ENCODE measurements around the gene NPR3. TPM values are rescaled to one million over a fixed set of nuclear protein-coding genes. Genes with fewer than 3 reads are reported as not detected.

NPR3 gene
- total and polyA plus RNA-seq, 2 experiments from 2014 or later, result 0.07 to 0.15 TPM

DNA sequence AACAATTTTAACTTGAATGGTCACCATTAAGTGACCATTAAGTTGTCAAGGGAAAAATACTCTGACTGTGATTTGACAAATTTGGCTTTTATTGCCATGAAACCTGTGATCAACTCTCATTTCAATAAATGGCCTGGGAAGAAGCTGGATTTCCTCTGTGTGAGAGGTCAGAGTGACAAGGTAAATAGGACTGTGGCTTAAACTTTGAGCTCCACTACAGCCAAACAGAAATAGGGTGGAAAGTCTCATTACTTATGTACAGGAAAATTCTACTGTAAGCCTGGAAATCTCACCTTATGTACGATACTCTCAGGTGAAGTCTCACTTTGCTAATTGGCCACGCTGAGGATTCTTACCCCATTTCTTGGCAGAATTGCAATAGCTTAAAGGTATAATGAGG is 67.3 kb downstream of the NPR3 start:
- H3K27ac ChIP-seq (ENCODE audit: low read depth), result no peak overlapping the region
- TF ChIP-seq STAT1 (IDR thresholded peaks at IDR 0.05; ENCODE audit: unreplicated experiment), result no peak
- no peak overlapping the region for H3K4me3 Mint-ChIP-seq
- H3K36me3 Mint-ChIP-seq (ENCODE audit: low read depth), result no peaks in the 10 kb centered on the region; the same call in 2 of the 3 replicates
- H3K4me1 Mint-ChIP-seq, result no peaks in the 10 kb centered on the region
- no peaks in the 10 kb centered on the region for H4K20me1 ChIP-seq (replicated peaks; ENCODE audit: insufficient read depth)
- no peaks in the 10 kb centered on the region; the same call in 1 of the 2 replicates for H3K9me2 ChIP-seq (ENCODE audit: insufficient read depth)
- no peak overlapping the region for H3K27ac Mint-ChIP-seq
- no peaks in the 10 kb centered on the region for H3F3A ChIP-seq (replicated peaks; ENCODE audit: low read depth)
- no peak overlapping the region for H3K4me3 ChIP-seq
- ATAC-seq (no peak), DNase-seq (ENCODE audit: low spot score) (no peak)
- H3K27me3 Mint-ChIP-seq (ENCODE audit: insufficient read depth, low read depth, poor library complexity), result peaks cover 8% of the 10 kb centered on the region
- no peak overlapping the region for H2AFZ ChIP-seq
- no peak overlapping the region for H3K4me2 ChIP-seq
- no peaks in the 10 kb centered on the region for H3K36me3 ChIP-seq (ENCODE audit: insufficient read depth)
- H3K9me3 Mint-ChIP-seq, result no peaks in the 10 kb centered on the region
- H3K79me2 ChIP-seq (replicated peaks; ENCODE audit: insufficient read depth), result no peaks in the 10 kb centered on the region
- no peaks in the 10 kb centered on the region for H3K4me1 ChIP-seq (ENCODE audit: insufficient read depth)
- H3K27me3 ChIP-seq (ENCODE audit: insufficient read depth), result no peaks in the 10 kb centered on the region

DNA sequence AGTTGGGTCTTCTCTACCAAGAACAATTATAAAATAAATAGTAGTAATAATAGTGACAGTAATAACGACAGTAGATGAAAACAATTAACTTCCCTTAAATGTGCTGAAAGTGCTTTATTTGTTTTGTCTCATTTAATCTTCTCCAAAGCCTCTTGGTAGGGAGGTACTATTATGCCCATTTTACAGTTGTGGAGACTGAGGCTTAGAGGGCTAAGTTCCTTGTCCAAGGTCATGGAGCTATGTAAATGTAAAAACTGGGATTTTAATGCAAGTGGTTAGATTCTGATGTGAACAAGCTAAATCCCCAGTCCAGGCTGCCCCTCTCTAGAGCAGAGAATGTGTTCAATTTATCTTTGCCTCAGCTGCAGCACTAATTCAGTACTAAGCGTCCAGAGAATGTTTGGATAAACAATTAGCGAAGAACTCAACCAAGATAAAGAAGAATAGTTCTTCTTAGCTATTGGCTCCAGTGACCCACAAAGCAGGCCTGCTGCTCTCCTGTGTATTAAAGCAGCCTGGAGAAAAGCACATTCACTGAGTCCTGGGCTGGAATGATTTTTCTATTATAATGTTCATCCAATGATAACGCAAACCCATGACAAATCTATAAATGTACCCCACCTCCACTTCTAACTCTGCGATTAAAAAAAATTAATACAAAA is 68.8 kb downstream of the NPR3 start:
- no peaks in the 10 kb centered on the region; the same call in 1 of the 2 replicates for H3K9me2 ChIP-seq (ENCODE audit: insufficient read depth)
- ATAC-seq (no peak), DNase-seq (ENCODE audit: low spot score) (no peak)
- Mint-ChIP-seq H3K36me3 (ENCODE audit: low read depth) (no peaks in the 10 kb centered on the region; the same call in 2 of the 3 replicates), H3K27me3 (ENCODE audit: insufficient read depth, low read depth, poor library complexity) (peaks cover 8% of the 10 kb centered on the region), H3K4me3 (no peak overlapping the region), H3K4me1 (no peaks in the 10 kb centered on the region), H3K27ac (no peak overlapping the region), H3K9me3 (no peaks in the 10 kb centered on the region)
- H3F3A ChIP-seq (replicated peaks; ENCODE audit: low read depth), result no peaks in the 10 kb centered on the region
- H3K79me2 ChIP-seq (replicated peaks; ENCODE audit: insufficient read depth), result no peaks in the 10 kb centered on the region
- no peak overlapping the region for H3K4me2 ChIP-seq
- no peak overlapping the region for H3K4me3 ChIP-seq
- no peak overlapping the region for H3K27ac ChIP-seq (ENCODE audit: low read depth)
- H3K4me1 ChIP-seq (ENCODE audit: insufficient read depth), result no peaks in the 10 kb centered on the region
- no peaks in the 10 kb centered on the region for H4K20me1 ChIP-seq (replicated peaks; ENCODE audit: insufficient read depth)
- H2AFZ ChIP-seq, result no peak overlapping the region
- H3K27me3 ChIP-seq (ENCODE audit: insufficient read depth), result no peaks in the 10 kb centered on the region
- H3K36me3 ChIP-seq (ENCODE audit: insufficient read depth), result no peaks in the 10 kb centered on the region
- no peak for TF ChIP-seq POLR2AphosphoS5 (IDR thresholded peaks at IDR 0.05; ENCODE audit: low read depth)
- TF ChIP-seq EZH2 (IDR thresholded peaks at IDR 0.05; ENCODE audit: low read depth, unreplicated experiment), result no peak
- TF ChIP-seq STAT1 (IDR thresholded peaks at IDR 0.05; ENCODE audit: unreplicated experiment), result no peak
- TF ChIP-seq, protein P1, sequence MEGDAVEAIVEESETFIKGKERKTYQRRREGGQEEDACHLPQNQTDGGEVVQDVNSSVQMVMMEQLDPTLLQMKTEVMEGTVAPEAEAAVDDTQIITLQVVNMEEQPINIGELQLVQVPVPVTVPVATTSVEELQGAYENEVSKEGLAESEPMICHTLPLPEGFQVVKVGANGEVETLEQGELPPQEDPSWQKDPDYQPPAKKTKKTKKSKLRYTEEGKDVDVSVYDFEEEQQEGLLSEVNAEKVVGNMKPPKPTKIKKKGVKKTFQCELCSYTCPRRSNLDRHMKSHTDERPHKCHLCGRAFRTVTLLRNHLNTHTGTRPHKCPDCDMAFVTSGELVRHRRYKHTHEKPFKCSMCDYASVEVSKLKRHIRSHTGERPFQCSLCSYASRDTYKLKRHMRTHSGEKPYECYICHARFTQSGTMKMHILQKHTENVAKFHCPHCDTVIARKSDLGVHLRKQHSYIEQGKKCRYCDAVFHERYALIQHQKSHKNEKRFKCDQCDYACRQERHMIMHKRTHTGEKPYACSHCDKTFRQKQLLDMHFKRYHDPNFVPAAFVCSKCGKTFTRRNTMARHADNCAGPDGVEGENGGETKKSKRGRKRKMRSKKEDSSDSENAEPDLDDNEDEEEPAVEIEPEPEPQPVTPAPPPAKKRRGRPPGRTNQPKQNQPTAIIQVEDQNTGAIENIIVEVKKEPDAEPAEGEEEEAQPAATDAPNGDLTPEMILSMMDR (conservative IDR thresholded peaks at IDR 0.05; ENCODE audit: low read depth in 2 of 2), result no peak
- no peak for TF ChIP-seq CREB1 (CRISPR knock-in tag; IDR thresholded peaks at IDR 0.05; ENCODE audit: low read depth)
- TF ChIP-seq, protein P2, sequence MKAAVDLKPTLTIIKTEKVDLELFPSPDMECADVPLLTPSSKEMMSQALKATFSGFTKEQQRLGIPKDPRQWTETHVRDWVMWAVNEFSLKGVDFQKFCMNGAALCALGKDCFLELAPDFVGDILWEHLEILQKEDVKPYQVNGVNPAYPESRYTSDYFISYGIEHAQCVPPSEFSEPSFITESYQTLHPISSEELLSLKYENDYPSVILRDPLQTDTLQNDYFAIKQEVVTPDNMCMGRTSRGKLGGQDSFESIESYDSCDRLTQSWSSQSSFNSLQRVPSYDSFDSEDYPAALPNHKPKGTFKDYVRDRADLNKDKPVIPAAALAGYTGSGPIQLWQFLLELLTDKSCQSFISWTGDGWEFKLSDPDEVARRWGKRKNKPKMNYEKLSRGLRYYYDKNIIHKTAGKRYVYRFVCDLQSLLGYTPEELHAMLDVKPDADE (IDR thresholded peaks at IDR 0.05), result no peak
- no peak for TF ChIP-seq ZNF331 (CRISPR knock-in tag; IDR thresholded peaks at IDR 0.05; ENCODE audit: low read depth)
- no peak for TF ChIP-seq EZH2phosphoT487 (IDR thresholded peaks at IDR 0.05; ENCODE audit: unreplicated experiment)
- TF ChIP-seq, protein P3, sequence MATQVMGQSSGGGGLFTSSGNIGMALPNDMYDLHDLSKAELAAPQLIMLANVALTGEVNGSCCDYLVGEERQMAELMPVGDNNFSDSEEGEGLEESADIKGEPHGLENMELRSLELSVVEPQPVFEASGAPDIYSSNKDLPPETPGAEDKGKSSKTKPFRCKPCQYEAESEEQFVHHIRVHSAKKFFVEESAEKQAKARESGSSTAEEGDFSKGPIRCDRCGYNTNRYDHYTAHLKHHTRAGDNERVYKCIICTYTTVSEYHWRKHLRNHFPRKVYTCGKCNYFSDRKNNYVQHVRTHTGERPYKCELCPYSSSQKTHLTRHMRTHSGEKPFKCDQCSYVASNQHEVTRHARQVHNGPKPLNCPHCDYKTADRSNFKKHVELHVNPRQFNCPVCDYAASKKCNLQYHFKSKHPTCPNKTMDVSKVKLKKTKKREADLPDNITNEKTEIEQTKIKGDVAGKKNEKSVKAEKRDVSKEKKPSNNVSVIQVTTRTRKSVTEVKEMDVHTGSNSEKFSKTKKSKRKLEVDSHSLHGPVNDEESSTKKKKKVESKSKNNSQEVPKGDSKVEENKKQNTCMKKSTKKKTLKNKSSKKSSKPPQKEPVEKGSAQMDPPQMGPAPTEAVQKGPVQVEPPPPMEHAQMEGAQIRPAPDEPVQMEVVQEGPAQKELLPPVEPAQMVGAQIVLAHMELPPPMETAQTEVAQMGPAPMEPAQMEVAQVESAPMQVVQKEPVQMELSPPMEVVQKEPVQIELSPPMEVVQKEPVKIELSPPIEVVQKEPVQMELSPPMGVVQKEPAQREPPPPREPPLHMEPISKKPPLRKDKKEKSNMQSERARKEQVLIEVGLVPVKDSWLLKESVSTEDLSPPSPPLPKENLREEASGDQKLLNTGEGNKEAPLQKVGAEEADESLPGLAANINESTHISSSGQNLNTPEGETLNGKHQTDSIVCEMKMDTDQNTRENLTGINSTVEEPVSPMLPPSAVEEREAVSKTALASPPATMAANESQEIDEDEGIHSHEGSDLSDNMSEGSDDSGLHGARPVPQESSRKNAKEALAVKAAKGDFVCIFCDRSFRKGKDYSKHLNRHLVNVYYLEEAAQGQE (IDR thresholded peaks at IDR 0.05; ENCODE audit: unreplicated experiment), result no peak
- no peak for TF ChIP-seq NANOG (IDR thresholded peaks at IDR 0.05; ENCODE audit: borderline replicate concordance)
- no peak for TF ChIP-seq ZNF114 (CRISPR knock-in tag; IDR thresholded peaks at IDR 0.05)

All from GM23338 (cell line).